Activated CD8-positive, alpha-beta memory T cell treated with anti-CD3 and anti-CD28 coated beads, Interleukin-2, amount 50 U/mL, for 1 hour (primary cell): Measurements from ENCODE around the gene EIF2S2.

Experiments used
- DNase-seq: peaks from one replicate; pipeline ENCODE4 v3.0.0-alpha.2; 2020; ENCODE audit errors: extremely low read depth

The EIF2S2 gene

GRCh38 chr20:34089655-34090345 is 22.2 kb downstream of the EIF2S2 start:
- DNase-seq = no peak

GRCh38 chr20:34089175-34089479 is 22.9 kb downstream of the EIF2S2 start:
- DNase-seq = no peak

GRCh38 chr20:34088305-34089174 is 23.5 kb downstream of the EIF2S2 start:
- no peak for DNase-seq

GRCh38 chr20:34085544-34086040 is 26.5 kb downstream of the EIF2S2 start:
- DNase-seq = no peak

- no peak for DNase-seq
These were observed 27.7 kb downstream of the EIF2S2 start for GRCh38 chr20:34084227-34084923.

GRCh38 chr20:34083781-34084180 is 28.3 kb downstream of the EIF2S2 start:
- no peak for DNase-seq

GRCh38 chr20:34083137-34083536 is 28.9 kb downstream of the EIF2S2 start:
- DNase-seq = no peak

GRCh38 chr20:34082232-34082887 is 29.7 kb downstream of the EIF2S2 start:
- no peak for DNase-seq

GRCh38 chr20:34079818-34080217 is 32.2 kb downstream of the EIF2S2 start:
- no peak for DNase-seq

- no peak for DNase-seq
These were observed 33.5 kb downstream of the EIF2S2 start for GRCh38 chr20:34078540-34078939.

GRCh38 chr20:34076952-34077351 is 35.1 kb downstream of the EIF2S2 start:
- DNase-seq = no peak

GRCh38 chr20:34075647-34076046 is 36.4 kb downstream of the EIF2S2 start:
- no peak for DNase-seq

GRCh38 chr20:34074101-34074760 is 37.8 kb downstream of the EIF2S2 start:
- no peak for DNase-seq

GRCh38 chr20:34072778-34073177 is 39.3 kb downstream of the EIF2S2 start:
- no peak for DNase-seq

GRCh38 chr20:34072076-34072475 is 40.0 kb downstream of the EIF2S2 start:
- no peak for DNase-seq

- DNase-seq = no peak
These were observed 41.2 kb downstream of the EIF2S2 start for GRCh38 chr20:34070859-34071258.

- DNase-seq = no peak
These were observed 42.0 kb downstream of the EIF2S2 start for GRCh38 chr20:34070079-34070439.

GRCh38 chr20:34069341-34070078 is 42.5 kb downstream of the EIF2S2 start:
- DNase-seq = peak; percentile 17

GRCh38 chr20:34068001-34068400 is 44.0 kb downstream of the EIF2S2 start:
- DNase-seq = no peak

GRCh38 chr20:34066476-34067090 is 45.5 kb downstream of the EIF2S2 start:
- DNase-seq = no peak
